ENCODE results near the gene NPEPL1.
"Not testable (repeated sequence)": the region's sequence is repeated elsewhere in the genome, so short reads cannot be mapped to it uniquely, and the experiment has no call there.

The NPEPL1 gene

GRCh38 chr20:58692579-58693225 is at the start of gene NPEPL1:
TSS of gene NPEPL1 (plus strand) at chr20:58692800. CDS start at chr20:58692901, 101 bp downstream.
- peak; percentile 74 for DNase-seq

GRCh38 chr20:58642896-58643295 is 49.7 kb upstream of the NPEPL1 start:
- not testable (repeated sequence) for DNase-seq

- peak; percentile 57 for DNase-seq
These were observed 47.1 kb upstream of the NPEPL1 start for GRCh38 chr20:58645412-58645968.

GRCh38 chr20:58646257-58646656 is 46.3 kb upstream of the NPEPL1 start:
- DNase-seq, result no peak

- DNase-seq, result no peak
These were observed 45.9 kb upstream of the NPEPL1 start for GRCh38 chr20:58646703-58647102.

- no peak for DNase-seq
These were observed 45.3 kb upstream of the NPEPL1 start for GRCh38 chr20:58647162-58647795.

GRCh38 chr20:58647796-58648501 is 44.7 kb upstream of the NPEPL1 start:
- peak; percentile 72 for DNase-seq

GRCh38 chr20:58648502-58648825 is 44.1 kb upstream of the NPEPL1 start:
- not testable (repeated sequence) for DNase-seq

GRCh38 chr20:58649288-58650180 is 43.1 kb upstream of the NPEPL1 start:
- DNase-seq, result no peak

GRCh38 chr20:58650181-58650775 is 42.3 kb upstream of the NPEPL1 start:
- no peak for DNase-seq

- DNase-seq, result peak; percentile 95
These were observed 41.6 kb upstream of the NPEPL1 start, which contains the start of gene STX16 for GRCh38 chr20:58650776-58651558. TSS of gene STX16 (plus strand) at chr20:58651283. CDS start at chr20:58652007, 724 bp downstream.

- no peak for DNase-seq
These were observed 41.0 kb upstream of the NPEPL1 start for GRCh38 chr20:58651559-58651945.

GRCh38 chr20:58651946-58652605 is 40.5 kb upstream of the NPEPL1 start:
- DNase-seq, result peak; percentile 71

GRCh38 chr20:58652606-58653294 is 39.9 kb upstream of the NPEPL1 start:
- no peak for DNase-seq

GRCh38 chr20:58654337-58654736 is 38.3 kb upstream of the NPEPL1 start:
- no peak for DNase-seq

- DNase-seq, result no peak
These were observed 37.1 kb upstream of the NPEPL1 start for GRCh38 chr20:58655328-58656107.

- no peak for DNase-seq
These were observed 35.8 kb upstream of the NPEPL1 start for GRCh38 chr20:58656831-58657230.

- DNase-seq, result no peak
These were observed 35.3 kb upstream of the NPEPL1 start for GRCh38 chr20:58657262-58657661.

- no peak for DNase-seq
These were observed 34.6 kb upstream of the NPEPL1 start for GRCh38 chr20:58657986-58658385.

All from fibroblast of skin of right quadriceps (primary cell).